ENCODE results near the gene FHIP1B.
A peak's percentile ranks its signal among the peaks of the same experiment; 100 is the strongest.
"Not testable (repeated sequence)": the region's sequence is repeated elsewhere in the genome, so short reads cannot be mapped to it uniquely, and the experiment has no call there.

The FHIP1B gene
- total RNA-seq, result 32.4 to 54.8 reads per million in 2 experiments

GRCh38 chr11:6234387-6235107, at the start of gene FHIP1B:
FHIP1B (minus strand) TSS chr11:6234636; CDS start chr11:6224516, 10,120 bp downstream.
- peak; percentile 99 for DNase-seq (ENCODE audit: low read depth)

- DNase-seq (ENCODE audit: low read depth), result no peak
Measured at GRCh38 chr11:6283453-6284023, 49.1 kb upstream of the FHIP1B start.

GRCh38 chr11:6280809-6281208, 46.4 kb upstream of the FHIP1B start:
- not testable (repeated sequence) for DNase-seq (ENCODE audit: low read depth)

GRCh38 chr11:6273188-6273587, 38.8 kb upstream of the FHIP1B start:
- no peak for DNase-seq (ENCODE audit: low read depth)

GRCh38 chr11:6271598-6271997, 37.2 kb upstream of the FHIP1B start:
- no peak for DNase-seq (ENCODE audit: low read depth)

- DNase-seq (ENCODE audit: low read depth), result no peak
Measured at GRCh38 chr11:6270584-6271246, 36.3 kb upstream of the FHIP1B start.

GRCh38 chr11:6269994-6270393, 35.6 kb upstream of the FHIP1B start:
- no peak for DNase-seq (ENCODE audit: low read depth)

- no peak for DNase-seq (ENCODE audit: low read depth)
Measured at GRCh38 chr11:6268820-6269219, 34.4 kb upstream of the FHIP1B start.

GRCh38 chr11:6263662-6264061, 29.2 kb upstream of the FHIP1B start:
- no peak for DNase-seq (ENCODE audit: low read depth)

- DNase-seq (ENCODE audit: low read depth), result no peak
Measured at GRCh38 chr11:6260207-6260726, 25.8 kb upstream of the FHIP1B start.

GRCh38 chr11:6258571-6259081, 24.2 kb upstream of the FHIP1B start:
- no peak for DNase-seq (ENCODE audit: low read depth)

GRCh38 chr11:6258141-6258540, 23.7 kb upstream of the FHIP1B start:
- DNase-seq (ENCODE audit: low read depth), result no peak

GRCh38 chr11:6253197-6253596, 18.8 kb upstream of the FHIP1B start:
- no peak for DNase-seq (ENCODE audit: low read depth)

GRCh38 chr11:6251990-6252473, 17.6 kb upstream of the FHIP1B start:
- no peak for DNase-seq (ENCODE audit: low read depth)

- no peak for DNase-seq (ENCODE audit: low read depth)
Measured at GRCh38 chr11:6251120-6251733, 16.8 kb upstream of the FHIP1B start.

- DNase-seq (ENCODE audit: low read depth), result no peak
Measured at GRCh38 chr11:6249770-6250555, 15.5 kb upstream of the FHIP1B start.

GRCh38 chr11:6248897-6249296, 14.5 kb upstream of the FHIP1B start:
- DNase-seq (ENCODE audit: low read depth), result not testable (repeated sequence)

- DNase-seq (ENCODE audit: low read depth), result no peak
Measured at GRCh38 chr11:6248248-6248647, 13.8 kb upstream of the FHIP1B start.

- DNase-seq (ENCODE audit: low read depth), result no peak
Measured at GRCh38 chr11:6245536-6245935, 11.1 kb upstream of the FHIP1B start.

- no peak for DNase-seq (ENCODE audit: low read depth)
Measured at GRCh38 chr11:6241316-6241715, 6.9 kb upstream of the FHIP1B start.

- DNase-seq (ENCODE audit: low read depth), result no peak
Measured at GRCh38 chr11:6240781-6241180, 6.3 kb upstream of the FHIP1B start.
